H1 (cell line): ENCODE results near the gene CASZ1. TPM values are rescaled to one million over a fixed set of nuclear protein-coding genes. Genes with fewer than 3 reads are reported as not detected.

Experiments
- CTCF ChIA-PET: fragments of 300-600 bp; sonication (Branson Sonifier 250); formaldehyde crosslinking; loops from one replicate; lab custom pipeline; 2021; ENCODE audit not compliant: partially characterized antibody; lab: Charles Lee
- POLR2A ChIA-PET: fragments of 300-600 bp; sonication (Branson Sonifier 250); formaldehyde crosslinking; loops from one replicate; lab custom pipeline; 2021; ENCODE audit warnings: inconsistent platforms; ENCODE audit not compliant: partially characterized antibody; lab: Charles Lee
- DNase-seq, 2 experiments: peaks; one replicate each; pipeline versions ENCODE4 v3.0.0 to v3.0.0-alpha.2; 2010 to 2022; ENCODE audit warnings: low spot score in 2 of 2, low read depth in 1 of 2, mixed read lengths in 1 of 2
- FAIRE-seq: peaks from 2 replicates; lab custom pipeline; 2011; peaks lifted over from hg19 to GRCh38; lab: Jason Lieb, UNC
- H2AFZ ChIP-seq: 2 replicates; pipeline ENCODE4 v1.8.1; 2012; ENCODE audit warnings: low read length, inconsistent platforms
- H2AK5ac ChIP-seq: 2 replicates; pipeline ENCODE4 v1.6.1; 2013; ENCODE audit warnings: low read depth, low read length
- H2BK120ac ChIP-seq: replicated peaks from 2 replicates; pipeline ENCODE3; 2013; ENCODE audit warnings: low read depth, low read length, inconsistent platforms
- H2BK12ac ChIP-seq: 2 replicates; pipeline ENCODE4 v1.6.1; 2013; ENCODE audit warnings: low read depth, low read length
- H2BK15ac ChIP-seq: 2 replicates; pipeline ENCODE4 v1.6.1; 2013; ENCODE audit warnings: low read length
- H2BK20ac ChIP-seq: 2 replicates; pipeline ENCODE4 v1.6.1; 2013; ENCODE audit warnings: low read length
- H2BK5ac ChIP-seq: 2 replicates; pipeline ENCODE4 v1.6.1; 2013; ENCODE audit warnings: low read depth, low read length
- H3K14ac ChIP-seq: 2 replicates; pipeline ENCODE4 v1.6.1; 2013; ENCODE audit warnings: inconsistent platforms; ENCODE audit not compliant: insufficient read length
- H3K18ac ChIP-seq: 2 replicates; pipeline ENCODE4 v1.6.1; 2013; ENCODE audit warnings: low read length; ENCODE audit errors: extremely low read depth
- H3K23ac ChIP-seq: 2 replicates; pipeline ENCODE4 v1.6.1; 2013; ENCODE audit warnings: inconsistent platforms; ENCODE audit not compliant: insufficient read length
- H3K23me2 ChIP-seq: 2 replicates; pipeline ENCODE4 v1.6.1; 2013; ENCODE audit warnings: low read depth, low read length
- H3K27ac ChIP-seq: 2 replicates; pipeline ENCODE4 v1.6.1; 2011; ENCODE audit warnings: low read depth, low read length, inconsistent platforms
- H3K27me3 ChIP-seq, 4 experiments: replicated peaks in 1 of 4; 1 replicate in 1 of 4; 2 replicates in 3 of 4; pipeline versions ENCODE4 v1.6.1 to v1.8.1; 2011 to 2013; ENCODE audit warnings: low read length in 3 of 4, mild to moderate bottlenecking in 3 of 4, inconsistent platforms in 2 of 4, mixed read lengths in 2 of 4, moderate library complexity in 1 of 4; ENCODE audit not compliant: control insufficient read depth in 3 of 4, insufficient read depth in 3 of 4; ENCODE audit errors: extremely low read depth in 1 of 4
- H3K36me3 ChIP-seq, 4 experiments: 2 replicates each; pipeline versions ENCODE4 v1.6.1 to v1.8.1; 2011 to 2013; ENCODE audit warnings: mild to moderate bottlenecking in 4 of 4, low read length in 3 of 4, moderate library complexity in 2 of 4, control low read depth in 1 of 4, inconsistent platforms in 1 of 4; ENCODE audit not compliant: insufficient read depth in 4 of 4, control insufficient read depth in 2 of 4
- H3K4ac ChIP-seq: replicated peaks from 2 replicates; pipeline ENCODE3; 2013; ENCODE audit warnings: low read length, low read depth, mixed read lengths, inconsistent platforms; ENCODE audit not compliant: insufficient read length
- H3K4me1 ChIP-seq, 4 experiments: replicated peaks in 1 of 4; 1 replicate in 1 of 4; 2 replicates in 3 of 4; pipeline versions ENCODE4 v1.6.1 to v1.8.1; 2011 to 2013; ENCODE audit warnings: low read length in 3 of 4, inconsistent platforms in 2 of 4, mixed read lengths in 1 of 4; ENCODE audit not compliant: insufficient read depth in 4 of 4, control insufficient read depth in 3 of 4
- H3K4me2 ChIP-seq, 2 experiments: 2 replicates each; pipeline versions ENCODE4 v1.6.1 to v1.8.1; 2011 to 2013; ENCODE audit warnings: low read depth in 2 of 2, low read length in 2 of 2, control low read depth in 1 of 2, inconsistent platforms in 1 of 2, mild to moderate bottlenecking in 1 of 2; ENCODE audit not compliant: insufficient read depth in 1 of 2
- H3K4me3 ChIP-seq, 4 experiments: fragments of 200-600, 300-600 bp in 1 of 4; sonication (generic), shearing (Covaris generic), sonication (Bioruptor Twin) in 1 of 4; 2 replicates each; pipeline versions ENCODE4 v1.5.1 to v1.8.1; 2011 to 2016; ENCODE audit warnings: low read length in 4 of 4, low read depth in 3 of 4, control low read depth in 2 of 4, inconsistent platforms in 2 of 4, mild to moderate bottlenecking in 2 of 4, mixed read lengths in 1 of 4, moderate library complexity in 1 of 4; ENCODE audit not compliant: insufficient read depth in 2 of 4; ENCODE audit errors: extremely low read depth in 1 of 4
- H3K56ac ChIP-seq: replicated peaks from 2 replicates; pipeline ENCODE3; 2013; ENCODE audit warnings: low read depth, mild to moderate bottlenecking, mixed read lengths, low read length, inconsistent platforms; ENCODE audit not compliant: insufficient read length
- H3K79me1 ChIP-seq: 2 replicates; pipeline ENCODE4 v1.6.1; 2013; ENCODE audit warnings: low read depth, low read length, control low read depth
- H3K79me2 ChIP-seq, 2 experiments: 2 replicates each; pipeline versions ENCODE4 v1.6.1 to v1.8.1; 2012 to 2013; ENCODE audit warnings: low read length in 2 of 2, mild to moderate bottlenecking in 2 of 2, inconsistent platforms in 1 of 2; ENCODE audit not compliant: insufficient read depth in 2 of 2, control insufficient read depth in 1 of 2
- H3K9ac ChIP-seq, 4 experiments: replicated peaks in 1 of 4; 1 replicate in 1 of 4; 2 replicates in 3 of 4; pipeline versions ENCODE4 v1.6.1 to v1.8.1; 2011 to 2013; ENCODE audit warnings: low read depth in 3 of 4, low read length in 3 of 4, control low read depth in 2 of 4, mild to moderate bottlenecking in 2 of 4, moderate library complexity in 2 of 4, inconsistent platforms in 1 of 4; ENCODE audit errors: extremely low read depth in 1 of 4
- H3K9me3 ChIP-seq, 2 experiments: 2 replicates each; pipeline versions ENCODE4 v1.6.1 to v1.8.1; 2012 to 2013; ENCODE audit warnings: mild to moderate bottlenecking in 2 of 2, moderate library complexity in 2 of 2, control low read depth in 1 of 2, inconsistent platforms in 1 of 2, low read depth in 1 of 2, low read length in 1 of 2, mixed read lengths in 1 of 2; ENCODE audit not compliant: insufficient read depth in 2 of 2
- H4K20me1 ChIP-seq, 2 experiments: replicated peaks in 1 of 2; 2 replicates each; pipeline versions ENCODE3 to v1.8.1; 2011 to 2013; ENCODE audit warnings: inconsistent platforms in 2 of 2, low read length in 2 of 2, mild to moderate bottlenecking in 1 of 2; ENCODE audit not compliant: insufficient read depth in 2 of 2, control insufficient read depth in 1 of 2
- H4K5ac ChIP-seq: 2 replicates; pipeline ENCODE4 v1.6.1; 2013; ENCODE audit warnings: low read length, low read depth, mixed read lengths, inconsistent platforms; ENCODE audit not compliant: insufficient read length
- H4K8ac ChIP-seq: 2 replicates; pipeline ENCODE4 v1.8.0; 2013; ENCODE audit warnings: mild to moderate bottlenecking, moderate library complexity, low read length, inconsistent platforms; ENCODE audit not compliant: insufficient read depth; ENCODE audit errors: extremely low read depth
- H4K91ac ChIP-seq: replicated peaks from 2 replicates; pipeline ENCODE3; 2013; ENCODE audit warnings: low read length, mixed read lengths, inconsistent platforms; ENCODE audit not compliant: insufficient read length
- TBP ChIP-seq: IDR thresholded peaks from 2 replicates; pipeline ENCODE4 v1.6.1; 2011; ENCODE audit warnings: low read depth, low read length, improper control_type of control experiment
- WGBS, 2 experiments: shearing (Covaris generic) in 1 of 2; methylation state at CpG; one replicate each; pipeline versions ENCODE4 v1.1.6 to v1.1.7; 2013 to 2015; ENCODE audit warnings: low lambda C conversion rate in 2 of 2, mixed read lengths in 2 of 2, inconsistent platforms in 1 of 2, low coverage in 1 of 2, missing lambda C conversion rate in 1 of 2; ENCODE audit not compliant: insufficient replicate concordance in 2 of 2, insufficient coverage in 1 of 2, insufficient read length in 1 of 2; ENCODE audit errors: extremely low coverage in 1 of 2, missing lambda C conversion rate in 1 of 2; 5-methylcytosine and 5-hydroxymethylcytosine counted together
- polyA plus RNA-seq, 7 experiments: library from polyadenylated mRNA; depleted of rRNA in 3 of 7; stranded (reverse) in 5 of 7; unstranded in 2 of 7; fragments of >200 nt in 5 of 7; fragments of 200-250 nt in 2 of 7; gene quantifications; 1 replicate in 5 of 7; 2 replicates in 1 of 7; 4 replicates in 1 of 7; pipeline versions ENCODE4 v1.2.1 to v1.2.3, GENCODE V29; 2011 to 2013; ENCODE audit warnings: missing spikeins in 2 of 7, mixed read lengths in 2 of 7
- total RNA-seq: library from RNA; stranded (reverse); fragmentation: NEBNext Ultra II Directional; extraction: Animal tissue kit (Norgen Biotek cat#: 25700); gene quantifications from 2 replicates; pipeline ENCODE4 v1.2.1, GENCODE V29; 2021

Gene CASZ1
- total and polyA plus RNA-seq, 2 of the 8 experiments (the other 6 are each of a cell fraction or from before 2014, with no cell fraction given): 4.4 to 7.7 TPM

DNA sequence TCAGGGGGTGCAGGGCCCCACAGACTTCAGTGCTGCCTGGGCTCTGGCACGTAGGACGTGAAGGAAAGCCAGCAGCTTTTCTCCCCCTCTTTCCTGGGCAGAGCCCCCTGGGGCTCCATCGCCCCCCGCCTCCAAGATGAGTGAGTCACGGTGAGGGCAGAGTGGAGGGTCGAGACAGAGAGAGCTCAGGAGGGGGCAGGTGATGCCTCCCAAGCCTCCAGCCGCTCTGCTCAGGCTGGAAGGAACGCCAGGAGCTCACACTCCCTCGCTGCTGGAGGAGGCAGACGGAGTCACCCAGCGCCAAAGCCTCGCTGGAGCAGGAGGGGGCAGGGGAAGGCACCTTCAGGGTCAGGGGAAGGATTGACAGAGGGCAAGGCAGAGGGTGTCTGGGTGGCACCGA lies 119.5 kb downstream of the CASZ1 start:
- no peak overlapping the region for H4K5ac ChIP-seq
- peak overlapping the region; percentile 87; the same call in 1 of the 2 replicates for H3K18ac ChIP-seq
- no peak for TF ChIP-seq TBP
- peak overlapping the region in 1 of 2 experiments; percentile 34; a peak in 2 of 4 replicates for H3K4me2 ChIP-seq
- H4K91ac ChIP-seq: peak overlapping the region; percentile 63
- H3K79me2 ChIP-seq: no peaks in the 10 kb centered on the region
- FAIRE-seq: no peak
- peaks cover 0 to 42% (median 28%) of the 10 kb centered on the region in 4 experiments; a peak in 6 of 7 replicates for H3K4me1 ChIP-seq
- H3K4ac ChIP-seq: no peak overlapping the region
- CTCF ChIA-PET: interaction anchor here (0.9 to 3.3 kb wide), 11 partner anchors 11 to 265 kb away, joined by 3 to 10 read pairs (median 3); no protein-coding TSS in a partner anchor
- H3K27ac ChIP-seq: no peak overlapping the region
- H3K56ac ChIP-seq: no peak overlapping the region
- POLR2A ChIA-PET: interaction anchor here (0.7 to 1.5 kb wide), 4 partner anchors 9 to 189 kb away, joined by 3 to 6 read pairs (median 3); no protein-coding TSS in a partner anchor
- no peak overlapping the region for H2AFZ ChIP-seq
- H3K4me3 ChIP-seq: no peak overlapping the region
- H3K36me3 ChIP-seq: 0 out of 8 replicates have a peak, but pooled peaks cover 0 to 2% (median 0%) of the 10 kb centered on the region in 4 experiments
- H2BK20ac ChIP-seq: peak overlapping the region; percentile 93
- H3K23me2 ChIP-seq: no peaks in the 10 kb centered on the region
- peak overlapping the region; percentile 86; the same call in 1 of the 2 replicates for H2BK5ac ChIP-seq
- H2AK5ac ChIP-seq: peak overlapping the region; percentile 93
- H3K9me3 ChIP-seq: no peaks in the 10 kb centered on the region
- no peaks in the 10 kb centered on the region for H3K79me1 ChIP-seq
- H2BK120ac ChIP-seq: no peak overlapping the region
- no peak overlapping the region for H3K14ac ChIP-seq
- H4K20me1 ChIP-seq: peaks cover 0 to 2% of the 10 kb centered on the region in 2 experiments
- no peak overlapping the region for H3K23ac ChIP-seq
- DNase-seq: no peak
- WGBS, 2 experiments: 68% methylated on average over 11 of the region's 13 CpGs; no CpG with 5 or more reads in 1 of the 2 experiments
- peak overlapping the region; percentile 96; the same call in 1 of the 2 replicates for H2BK12ac ChIP-seq
- H3K27me3 ChIP-seq: no peaks in the 10 kb centered on the region
- peak overlapping the region; percentile 24 for H2BK15ac ChIP-seq
- no peak overlapping the region for H4K8ac ChIP-seq
- no peak overlapping the region for H3K9ac ChIP-seq
